Measurements from ENCODE around the gene QPRT.

DNA sequence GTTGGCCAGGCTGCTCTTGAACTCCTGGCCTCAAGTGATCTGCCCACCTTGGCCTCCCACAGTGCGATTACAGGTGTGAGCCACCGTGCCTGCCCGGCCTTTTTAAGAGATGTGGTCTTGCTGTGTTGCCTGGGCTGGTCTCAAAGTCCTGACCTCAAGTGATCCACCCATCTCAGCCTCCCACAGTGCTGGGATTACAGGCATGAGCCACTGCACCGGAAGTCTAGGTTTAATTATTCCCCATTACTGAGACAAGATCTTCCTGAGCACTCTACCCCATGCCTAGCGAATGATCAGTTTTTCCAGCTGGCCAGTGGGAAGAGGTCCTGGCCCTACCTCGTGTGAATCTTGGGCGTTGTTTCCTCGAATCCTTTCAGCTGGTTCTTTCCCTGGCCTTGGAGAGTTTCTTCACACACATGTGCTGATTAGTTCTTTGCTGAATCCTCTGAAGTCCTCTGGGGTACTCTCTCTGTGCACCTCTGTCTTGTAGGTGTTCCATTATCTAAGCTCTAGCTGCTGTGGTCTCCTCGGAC, 47.9 kb downstream of the QPRT start:
- TF ChIP-seq RNF2 (IDR thresholded peaks at IDR 0.05; ENCODE audit: borderline replicate concordance, low read depth, low read length, missing control alignments, poor library complexity, severe bottlenecking) (no peak), RAD21 (IDR thresholded peaks at IDR 0.05 in 1 of 2, conservative IDR thresholded peaks at IDR 0.05 in 1 of 2; ENCODE audit: low read depth in 2 of 2, low read length in 2 of 2) (no peak), NANOG (IDR thresholded peaks at IDR 0.05; ENCODE audit: insufficient read depth, low read depth, low read length, poor library complexity, severe bottlenecking) (no peak), POLR2AphosphoS5 (IDR thresholded peaks at IDR 0.05; ENCODE audit: low read depth, low read length) (no peak), POLR2A (IDR thresholded peaks at IDR 0.05; ENCODE audit: control extremely low read depth in 1 of 2, low read depth in 2 of 2, low read length in 2 of 2) (no peak), CHD2 (IDR thresholded peaks at IDR 0.05; ENCODE audit: low read length) (no peak)
- TF ChIP-seq, protein P1, sequence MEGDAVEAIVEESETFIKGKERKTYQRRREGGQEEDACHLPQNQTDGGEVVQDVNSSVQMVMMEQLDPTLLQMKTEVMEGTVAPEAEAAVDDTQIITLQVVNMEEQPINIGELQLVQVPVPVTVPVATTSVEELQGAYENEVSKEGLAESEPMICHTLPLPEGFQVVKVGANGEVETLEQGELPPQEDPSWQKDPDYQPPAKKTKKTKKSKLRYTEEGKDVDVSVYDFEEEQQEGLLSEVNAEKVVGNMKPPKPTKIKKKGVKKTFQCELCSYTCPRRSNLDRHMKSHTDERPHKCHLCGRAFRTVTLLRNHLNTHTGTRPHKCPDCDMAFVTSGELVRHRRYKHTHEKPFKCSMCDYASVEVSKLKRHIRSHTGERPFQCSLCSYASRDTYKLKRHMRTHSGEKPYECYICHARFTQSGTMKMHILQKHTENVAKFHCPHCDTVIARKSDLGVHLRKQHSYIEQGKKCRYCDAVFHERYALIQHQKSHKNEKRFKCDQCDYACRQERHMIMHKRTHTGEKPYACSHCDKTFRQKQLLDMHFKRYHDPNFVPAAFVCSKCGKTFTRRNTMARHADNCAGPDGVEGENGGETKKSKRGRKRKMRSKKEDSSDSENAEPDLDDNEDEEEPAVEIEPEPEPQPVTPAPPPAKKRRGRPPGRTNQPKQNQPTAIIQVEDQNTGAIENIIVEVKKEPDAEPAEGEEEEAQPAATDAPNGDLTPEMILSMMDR (IDR thresholded peaks at IDR 0.05; ENCODE audit: control extremely low read depth in 1 of 3, insufficient read depth in 1 of 3, low read depth in 1 of 3, low read length in 3 of 3), result no peak
- TF ChIP-seq, protein P2, sequence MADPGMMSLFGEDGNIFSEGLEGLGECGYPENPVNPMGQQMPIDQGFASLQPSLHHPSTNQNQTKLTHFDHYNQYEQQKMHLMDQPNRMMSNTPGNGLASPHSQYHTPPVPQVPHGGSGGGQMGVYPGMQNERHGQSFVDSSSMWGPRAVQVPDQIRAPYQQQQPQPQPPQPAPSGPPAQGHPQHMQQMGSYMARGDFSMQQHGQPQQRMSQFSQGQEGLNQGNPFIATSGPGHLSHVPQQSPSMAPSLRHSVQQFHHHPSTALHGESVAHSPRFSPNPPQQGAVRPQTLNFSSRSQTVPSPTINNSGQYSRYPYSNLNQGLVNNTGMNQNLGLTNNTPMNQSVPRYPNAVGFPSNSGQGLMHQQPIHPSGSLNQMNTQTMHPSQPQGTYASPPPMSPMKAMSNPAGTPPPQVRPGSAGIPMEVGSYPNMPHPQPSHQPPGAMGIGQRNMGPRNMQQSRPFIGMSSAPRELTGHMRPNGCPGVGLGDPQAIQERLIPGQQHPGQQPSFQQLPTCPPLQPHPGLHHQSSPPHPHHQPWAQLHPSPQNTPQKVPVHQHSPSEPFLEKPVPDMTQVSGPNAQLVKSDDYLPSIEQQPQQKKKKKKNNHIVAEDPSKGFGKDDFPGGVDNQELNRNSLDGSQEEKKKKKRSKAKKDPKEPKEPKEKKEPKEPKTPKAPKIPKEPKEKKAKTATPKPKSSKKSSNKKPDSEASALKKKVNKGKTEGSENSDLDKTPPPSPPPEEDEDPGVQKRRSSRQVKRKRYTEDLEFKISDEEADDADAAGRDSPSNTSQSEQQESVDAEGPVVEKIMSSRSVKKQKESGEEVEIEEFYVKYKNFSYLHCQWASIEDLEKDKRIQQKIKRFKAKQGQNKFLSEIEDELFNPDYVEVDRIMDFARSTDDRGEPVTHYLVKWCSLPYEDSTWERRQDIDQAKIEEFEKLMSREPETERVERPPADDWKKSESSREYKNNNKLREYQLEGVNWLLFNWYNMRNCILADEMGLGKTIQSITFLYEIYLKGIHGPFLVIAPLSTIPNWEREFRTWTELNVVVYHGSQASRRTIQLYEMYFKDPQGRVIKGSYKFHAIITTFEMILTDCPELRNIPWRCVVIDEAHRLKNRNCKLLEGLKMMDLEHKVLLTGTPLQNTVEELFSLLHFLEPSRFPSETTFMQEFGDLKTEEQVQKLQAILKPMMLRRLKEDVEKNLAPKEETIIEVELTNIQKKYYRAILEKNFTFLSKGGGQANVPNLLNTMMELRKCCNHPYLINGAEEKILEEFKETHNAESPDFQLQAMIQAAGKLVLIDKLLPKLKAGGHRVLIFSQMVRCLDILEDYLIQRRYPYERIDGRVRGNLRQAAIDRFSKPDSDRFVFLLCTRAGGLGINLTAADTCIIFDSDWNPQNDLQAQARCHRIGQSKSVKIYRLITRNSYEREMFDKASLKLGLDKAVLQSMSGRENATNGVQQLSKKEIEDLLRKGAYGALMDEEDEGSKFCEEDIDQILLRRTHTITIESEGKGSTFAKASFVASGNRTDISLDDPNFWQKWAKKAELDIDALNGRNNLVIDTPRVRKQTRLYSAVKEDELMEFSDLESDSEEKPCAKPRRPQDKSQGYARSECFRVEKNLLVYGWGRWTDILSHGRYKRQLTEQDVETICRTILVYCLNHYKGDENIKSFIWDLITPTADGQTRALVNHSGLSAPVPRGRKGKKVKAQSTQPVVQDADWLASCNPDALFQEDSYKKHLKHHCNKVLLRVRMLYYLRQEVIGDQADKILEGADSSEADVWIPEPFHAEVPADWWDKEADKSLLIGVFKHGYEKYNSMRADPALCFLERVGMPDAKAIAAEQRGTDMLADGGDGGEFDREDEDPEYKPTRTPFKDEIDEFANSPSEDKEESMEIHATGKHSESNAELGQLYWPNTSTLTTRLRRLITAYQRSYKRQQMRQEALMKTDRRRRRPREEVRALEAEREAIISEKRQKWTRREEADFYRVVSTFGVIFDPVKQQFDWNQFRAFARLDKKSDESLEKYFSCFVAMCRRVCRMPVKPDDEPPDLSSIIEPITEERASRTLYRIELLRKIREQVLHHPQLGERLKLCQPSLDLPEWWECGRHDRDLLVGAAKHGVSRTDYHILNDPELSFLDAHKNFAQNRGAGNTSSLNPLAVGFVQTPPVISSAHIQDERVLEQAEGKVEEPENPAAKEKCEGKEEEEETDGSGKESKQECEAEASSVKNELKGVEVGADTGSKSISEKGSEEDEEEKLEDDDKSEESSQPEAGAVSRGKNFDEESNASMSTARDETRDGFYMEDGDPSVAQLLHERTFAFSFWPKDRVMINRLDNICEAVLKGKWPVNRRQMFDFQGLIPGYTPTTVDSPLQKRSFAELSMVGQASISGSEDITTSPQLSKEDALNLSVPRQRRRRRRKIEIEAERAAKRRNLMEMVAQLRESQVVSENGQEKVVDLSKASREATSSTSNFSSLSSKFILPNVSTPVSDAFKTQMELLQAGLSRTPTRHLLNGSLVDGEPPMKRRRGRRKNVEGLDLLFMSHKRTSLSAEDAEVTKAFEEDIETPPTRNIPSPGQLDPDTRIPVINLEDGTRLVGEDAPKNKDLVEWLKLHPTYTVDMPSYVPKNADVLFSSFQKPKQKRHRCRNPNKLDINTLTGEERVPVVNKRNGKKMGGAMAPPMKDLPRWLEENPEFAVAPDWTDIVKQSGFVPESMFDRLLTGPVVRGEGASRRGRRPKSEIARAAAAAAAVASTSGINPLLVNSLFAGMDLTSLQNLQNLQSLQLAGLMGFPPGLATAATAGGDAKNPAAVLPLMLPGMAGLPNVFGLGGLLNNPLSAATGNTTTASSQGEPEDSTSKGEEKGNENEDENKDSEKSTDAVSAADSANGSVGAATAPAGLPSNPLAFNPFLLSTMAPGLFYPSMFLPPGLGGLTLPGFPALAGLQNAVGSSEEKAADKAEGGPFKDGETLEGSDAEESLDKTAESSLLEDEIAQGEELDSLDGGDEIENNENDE (IDR thresholded peaks at IDR 0.05; ENCODE audit: insufficient replicate concordance, low read length), result no peak
